ENCODE measurements around the gene EGFL6. TPM values are rescaled to one million over a fixed set of nuclear protein-coding genes. Genes with fewer than 3 reads are reported as not detected.
"Not testable (repeated sequence)": the region's sequence is repeated elsewhere in the genome, so short reads cannot be mapped to it uniquely, and the experiment has no call there.

Gene EGFL6
- total RNA-seq, 1 donor from 2014 or later: 2.3 TPM

DNA sequence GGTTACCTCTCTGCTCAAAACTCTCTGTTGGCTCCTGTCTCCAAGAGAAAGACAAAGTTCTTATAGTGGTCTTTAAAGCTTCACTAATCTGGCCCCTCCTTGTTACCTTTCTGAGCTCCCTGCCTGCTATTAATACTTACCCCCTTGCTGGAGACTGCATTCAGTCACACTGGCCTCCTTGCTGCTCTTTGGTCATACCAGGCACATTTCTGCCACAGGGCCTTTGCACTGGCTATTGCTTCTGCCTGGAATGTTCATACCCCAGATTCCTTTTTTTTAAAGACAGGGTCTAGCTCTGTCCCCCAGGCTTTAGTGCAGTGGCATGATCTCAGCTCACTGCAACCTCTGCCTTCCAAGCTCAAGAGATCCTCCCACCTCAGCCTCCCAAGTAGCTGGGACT is 103.6 kb downstream of the EGFL6 start:
- Histone ChIP-seq H3K4me3 (ENCODE audit: low read depth, low read length) (no peak overlapping the region), H3K27me3 (ENCODE audit: control insufficient read depth, insufficient read depth, low read length) (no peaks in the 10 kb centered on the region), H3K36me3 (ENCODE audit: control insufficient read depth, insufficient read depth, low read length) (no peaks in the 10 kb centered on the region)
- no peak for DNase-seq (ENCODE audit: low read depth)
- no peak for TF ChIP-seq CTCF (IDR thresholded peaks at IDR 0.05; ENCODE audit: insufficient read depth, low read length, poor library complexity, severe bottlenecking)

GRCh38 chrX:13676885-13677284 is 107.5 kb downstream of the EGFL6 start:
- Histone ChIP-seq H3K4me3 (ENCODE audit: low read depth, low read length) (no peak overlapping the region), H3K27me3 (ENCODE audit: control insufficient read depth, insufficient read depth, low read length) (no peaks in the 10 kb centered on the region), H3K36me3 (ENCODE audit: control insufficient read depth, insufficient read depth, low read length) (no peaks in the 10 kb centered on the region)
- TF ChIP-seq CTCF (IDR thresholded peaks at IDR 0.05; ENCODE audit: insufficient read depth, low read length, poor library complexity, severe bottlenecking): no peak
- DNase-seq (ENCODE audit: low read depth): no peak

- DNase-seq (ENCODE audit: low read depth); H3K4me3 ChIP-seq (ENCODE audit: low read depth, low read length); H3K27me3 ChIP-seq (ENCODE audit: control insufficient read depth, insufficient read depth, low read length); H3K36me3 ChIP-seq (ENCODE audit: control insufficient read depth, insufficient read depth, low read length): not testable (repeated sequence)
Observed at GRCh38 chrX:13679700-13680099, 110.3 kb downstream of the EGFL6 start.

DNA sequence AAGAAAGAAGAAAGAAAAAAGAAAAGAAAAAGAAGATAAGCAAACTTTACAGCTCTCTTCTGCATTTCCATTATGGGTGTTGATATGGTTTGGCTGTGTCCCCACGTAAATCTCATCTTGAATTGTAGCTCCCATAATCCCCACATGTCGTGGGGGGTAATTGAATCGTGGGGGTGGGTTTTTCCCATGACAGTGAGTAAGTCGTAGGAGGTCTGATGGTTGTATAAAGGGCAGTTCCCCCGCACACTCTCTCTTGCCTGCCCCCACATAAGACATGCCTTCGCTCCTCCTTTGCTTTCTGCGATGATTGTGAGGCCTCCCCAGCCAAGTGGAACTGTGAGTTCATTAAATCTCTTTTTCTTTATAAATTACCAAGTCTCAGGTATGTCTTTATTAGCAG is 112.2 kb downstream of the EGFL6 start:
- peaks cover 2% of the 10 kb centered on the region for H3K27me3 ChIP-seq (ENCODE audit: control insufficient read depth, insufficient read depth, low read length)
- H3K36me3 ChIP-seq (ENCODE audit: control insufficient read depth, insufficient read depth, low read length): no peaks in the 10 kb centered on the region
- no peak overlapping the region for H3K4me3 ChIP-seq (ENCODE audit: low read depth, low read length)
- no peak for TF ChIP-seq CTCF (IDR thresholded peaks at IDR 0.05; ENCODE audit: insufficient read depth, low read length, poor library complexity, severe bottlenecking)
- no peak for DNase-seq (ENCODE audit: low read depth)

Other genes with a start within 250 kb of the EGFL6 start
- gene ATXN3L, start 249.5 kb upstream of the EGFL6 start, total RNA-seq: not detected in 2 replicates
- 3.3 and 4.1 TPM in 2 replicates for gene TCEANC, start 83.5 kb downstream of the EGFL6 start, total RNA-seq
- 30.5 and 39.0 TPM in 2 replicates for gene RAB9A, start 119.5 kb downstream of the EGFL6 start, total RNA-seq
- 19.7 and 20.1 TPM in 2 replicates for gene TRAPPC2, start 165.0 kb downstream of the EGFL6 start, total RNA-seq
- gene OFD1, start 165.1 kb downstream of the EGFL6 start, total RNA-seq: 15.7 and 16.1 TPM in 2 replicates
- 0.89 and 4.3 TPM in 2 replicates for gene GPM6B, start 247.5 kb downstream of the EGFL6 start, total RNA-seq

Measured in kidney epithelial cell (primary cell).